Adrenal gland (tissue), 5 donors: ENCODE measurements around the gene ANKRD33.

ENCODE experiments used
- CTCF ChIP-seq, 6 experiments: fragments of 450-650 bp in 4 of 6; fragments of 200-600 bp in 2 of 6; sonication (generic) in 1 of 6; IDR thresholded peaks; 1 replicate in 5 of 6; 2 replicates in 1 of 6; pipeline versions ENCODE4 v1.5.1 to v1.8.0; 2016 to 2021; ENCODE audit warnings: antibody characterized with exemption in 6 of 6, mild to moderate bottlenecking in 2 of 6, moderate library complexity in 1 of 6
- POLR2A ChIP-seq, 2 donors: fragments of 450-650 bp; IDR thresholded peaks; one replicate each; pipeline ENCODE4 v1.6.1; 2017; ENCODE audit warnings: antibody characterized with exemption in 2 of 2, mild to moderate bottlenecking in 2 of 2, moderate library complexity in 1 of 2
- donor health status: DM: no; HTN: no; CAD: no.

GRCh38 chr12:51907856-51908425, 20.0 kb downstream of the ANKRD33 start:
- TF ChIP-seq CTCF (IDR thresholded peaks at IDR 0.05) = no peak
- no peak for TF ChIP-seq POLR2A (IDR thresholded peaks at IDR 0.05)
